Tibial nerve (tissue), 3 donors: ENCODE data around the gene ADAMTS9.

Experiments
- POLR2A ChIP-seq, 2 donors: fragments of 450-650 bp; IDR thresholded peaks; one replicate each; pipeline ENCODE4 v1.6.1; 2017; ENCODE audit warnings: antibody characterized with exemption in 2 of 2, mild to moderate bottlenecking in 2 of 2, moderate library complexity in 2 of 2
- TF ChIP-seq, protein P1 (sequence below), 5 experiments: fragments of 200-600 bp in 3 of 5; fragments of 450-650 bp in 2 of 5; sonication (generic) in 3 of 5; IDR thresholded peaks; one replicate each; pipeline ENCODE4 v1.5.1; 2016 to 2019; ENCODE audit warnings: antibody characterized with exemption in 5 of 5, mild to moderate bottlenecking in 3 of 5, moderate library complexity in 2 of 5

DNA sequence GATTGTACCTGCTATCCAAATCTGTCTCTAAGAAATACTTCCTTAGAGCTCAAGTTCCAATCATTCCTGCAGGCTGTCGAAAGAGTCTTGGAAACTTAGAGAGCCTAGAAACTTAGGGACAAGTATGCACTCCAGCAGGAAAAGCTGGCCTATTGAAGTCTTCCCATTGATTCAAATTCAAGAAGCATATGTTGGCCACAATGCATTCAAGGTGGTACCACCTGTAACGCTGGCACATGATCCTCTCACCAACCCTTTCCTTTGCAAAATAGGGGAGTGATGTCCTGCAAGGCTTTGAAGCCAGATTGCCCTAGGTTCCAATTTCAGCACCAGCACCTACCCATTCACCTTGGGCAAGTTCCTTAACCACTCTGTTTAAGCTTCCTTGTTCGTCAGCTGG is 6.0 kb downstream of the ADAMTS9 start:
- no peak for TF ChIP-seq POLR2A (IDR thresholded peaks at IDR 0.05)
- TF ChIP-seq, protein P1, sequence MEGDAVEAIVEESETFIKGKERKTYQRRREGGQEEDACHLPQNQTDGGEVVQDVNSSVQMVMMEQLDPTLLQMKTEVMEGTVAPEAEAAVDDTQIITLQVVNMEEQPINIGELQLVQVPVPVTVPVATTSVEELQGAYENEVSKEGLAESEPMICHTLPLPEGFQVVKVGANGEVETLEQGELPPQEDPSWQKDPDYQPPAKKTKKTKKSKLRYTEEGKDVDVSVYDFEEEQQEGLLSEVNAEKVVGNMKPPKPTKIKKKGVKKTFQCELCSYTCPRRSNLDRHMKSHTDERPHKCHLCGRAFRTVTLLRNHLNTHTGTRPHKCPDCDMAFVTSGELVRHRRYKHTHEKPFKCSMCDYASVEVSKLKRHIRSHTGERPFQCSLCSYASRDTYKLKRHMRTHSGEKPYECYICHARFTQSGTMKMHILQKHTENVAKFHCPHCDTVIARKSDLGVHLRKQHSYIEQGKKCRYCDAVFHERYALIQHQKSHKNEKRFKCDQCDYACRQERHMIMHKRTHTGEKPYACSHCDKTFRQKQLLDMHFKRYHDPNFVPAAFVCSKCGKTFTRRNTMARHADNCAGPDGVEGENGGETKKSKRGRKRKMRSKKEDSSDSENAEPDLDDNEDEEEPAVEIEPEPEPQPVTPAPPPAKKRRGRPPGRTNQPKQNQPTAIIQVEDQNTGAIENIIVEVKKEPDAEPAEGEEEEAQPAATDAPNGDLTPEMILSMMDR (IDR thresholded peaks at IDR 0.05), result no peak
